ENCODE data around the gene OSBPL7.

The OSBPL7 gene

DNA sequence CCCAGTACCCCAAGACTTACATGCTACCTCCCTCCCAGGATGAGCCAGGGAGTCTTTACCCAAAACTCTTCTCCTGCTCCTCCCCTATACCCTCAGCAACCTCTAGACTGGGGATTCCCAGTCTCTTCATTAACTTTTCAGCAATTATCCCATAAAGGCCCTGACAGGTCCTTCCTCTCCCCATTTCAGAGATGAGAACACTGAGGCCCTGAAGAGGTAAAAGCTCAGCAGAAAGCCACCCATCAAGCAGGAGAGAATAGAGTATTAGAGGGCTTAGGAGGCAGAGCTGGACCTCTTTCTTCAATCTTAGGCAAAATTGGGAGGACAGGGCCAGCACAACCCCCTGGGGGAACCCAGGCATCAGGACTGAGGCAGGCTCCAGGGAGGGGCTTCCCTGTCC, 35.2 kb upstream of the OSBPL7 start:
- DNase-seq (ENCODE audit: low read depth), result no peak
- H3K9me3 ChIP-seq (ENCODE audit: control insufficient read depth, low read length), result no peaks in the 10 kb centered on the region
- H3K27me3 ChIP-seq (replicated peaks; ENCODE audit: control insufficient read depth, insufficient read depth, low read length), result peaks cover 65% of the 10 kb centered on the region
- H3K4me1 ChIP-seq (ENCODE audit: control insufficient read depth, insufficient read depth, low read length), result no peaks in the 10 kb centered on the region
- H3K36me3 ChIP-seq (ENCODE audit: control insufficient read depth, insufficient read depth, low read length, severe bottlenecking), result no peaks in the 10 kb centered on the region
- H3K9ac ChIP-seq (ENCODE audit: low read length), result no peak overlapping the region
- H3K4me3 ChIP-seq (ENCODE audit: low read length), result no peak overlapping the region

DNA sequence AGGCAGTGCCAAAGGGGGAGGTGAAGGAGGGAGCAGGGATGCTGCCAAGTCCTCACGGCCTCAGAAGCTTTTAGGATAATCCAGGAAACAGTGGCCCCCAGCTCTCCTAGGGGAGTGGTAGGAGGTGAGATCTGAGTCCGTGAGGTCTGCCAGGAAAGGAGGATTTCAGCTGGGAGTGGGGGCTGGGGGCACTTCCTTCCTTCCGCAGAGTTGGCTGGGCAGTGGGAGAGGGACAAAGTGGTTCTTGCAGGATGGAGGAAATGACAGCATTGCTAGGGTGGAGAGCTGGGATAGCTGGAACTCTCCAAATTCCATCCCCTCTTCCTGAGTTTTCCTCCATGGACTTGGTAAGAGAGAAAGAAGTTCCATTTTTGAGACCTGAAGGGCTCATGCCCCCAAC, 34.1 kb upstream of the OSBPL7 start:
- no peak for DNase-seq (ENCODE audit: low read depth)
- Histone ChIP-seq H3K36me3 (ENCODE audit: control insufficient read depth, insufficient read depth, low read length, severe bottlenecking) (no peaks in the 10 kb centered on the region), H3K9ac (ENCODE audit: low read length) (no peak overlapping the region), H3K9me3 (ENCODE audit: control insufficient read depth, low read length) (no peaks in the 10 kb centered on the region), H3K27me3 (replicated peaks; ENCODE audit: control insufficient read depth, insufficient read depth, low read length) (peaks cover 67% of the 10 kb centered on the region), H3K4me3 (ENCODE audit: low read length) (no peak overlapping the region), H3K4me1 (ENCODE audit: control insufficient read depth, insufficient read depth, low read length) (peaks cover 3% of the 10 kb centered on the region)

DNA sequence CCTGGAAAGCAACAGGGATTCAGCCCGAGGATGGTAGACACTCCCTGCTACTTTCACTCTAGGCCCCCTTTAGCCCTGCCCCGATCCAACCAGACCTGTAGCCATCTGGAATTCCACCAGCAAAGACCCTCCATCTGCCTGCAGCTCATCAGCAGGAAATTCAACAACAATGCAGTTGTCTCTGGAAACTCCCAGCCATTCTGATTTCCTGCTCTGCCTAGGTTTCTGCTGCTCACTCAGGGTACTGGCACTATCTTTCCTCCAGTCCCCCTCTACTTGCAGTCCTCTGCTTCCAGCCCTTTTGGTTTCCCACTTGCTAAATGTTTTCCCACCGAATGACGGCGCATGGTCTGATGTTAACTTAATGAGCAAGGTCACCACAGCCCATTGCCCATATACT, 32.0 kb upstream of the OSBPL7 start:
- Histone ChIP-seq H3K36me3 (ENCODE audit: control insufficient read depth, insufficient read depth, low read length, severe bottlenecking) (no peaks in the 10 kb centered on the region), H3K4me1 (ENCODE audit: control insufficient read depth, insufficient read depth, low read length) (peaks cover 3% of the 10 kb centered on the region), H3K4me3 (ENCODE audit: low read length) (no peak overlapping the region), H3K9ac (ENCODE audit: low read length) (no peak overlapping the region), H3K27me3 (replicated peaks; ENCODE audit: control insufficient read depth, insufficient read depth, low read length) (peaks cover 75% of the 10 kb centered on the region), H3K9me3 (ENCODE audit: control insufficient read depth, low read length) (no peaks in the 10 kb centered on the region)
- DNase-seq (ENCODE audit: low read depth), result no peak

DNA sequence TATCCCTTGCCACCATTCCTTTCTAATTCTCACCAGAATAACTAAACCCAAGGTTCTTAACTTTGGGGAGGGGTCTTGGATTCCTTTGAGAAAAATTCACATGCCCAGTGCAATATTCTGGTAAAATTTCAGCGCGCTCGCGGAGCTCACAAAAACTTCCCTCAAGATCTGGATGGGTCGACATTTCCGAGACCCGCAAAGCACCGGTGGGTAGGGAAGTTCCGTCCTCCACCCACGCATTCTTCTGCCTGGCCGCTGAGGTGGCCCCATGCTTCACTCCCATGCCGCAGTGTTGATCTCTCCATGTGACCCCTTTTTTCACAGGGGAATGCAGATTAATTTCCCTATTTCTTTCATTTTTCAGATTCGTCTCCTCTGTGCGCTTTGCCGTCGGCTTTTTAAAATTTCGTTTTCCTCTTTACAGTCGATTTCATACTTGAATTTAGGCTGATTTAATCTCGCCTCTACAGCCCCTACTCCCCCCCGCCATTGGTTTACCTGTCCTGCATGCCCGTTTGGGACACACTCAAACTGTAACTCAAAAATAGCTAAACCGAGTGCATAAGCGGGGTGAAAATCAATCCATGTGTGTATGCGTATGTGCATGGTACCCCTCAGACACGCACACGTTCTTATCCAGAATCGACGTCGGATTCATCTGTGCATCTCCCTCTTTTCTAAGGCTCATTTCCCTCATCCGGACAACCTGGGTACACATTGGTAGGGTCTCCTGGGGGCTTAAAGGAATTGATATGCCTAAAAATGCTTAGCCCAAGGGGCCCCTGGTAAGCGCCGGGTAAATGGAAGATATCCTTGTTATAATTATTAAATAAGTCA, 30.7 kb upstream of the OSBPL7 start:
- Histone ChIP-seq H3K9ac (ENCODE audit: low read length) (no peak overlapping the region), H3K4me3 (ENCODE audit: low read length) (no peak overlapping the region), H3K9me3 (ENCODE audit: control insufficient read depth, low read length) (no peaks in the 10 kb centered on the region), H3K36me3 (ENCODE audit: control insufficient read depth, insufficient read depth, low read length, severe bottlenecking) (no peaks in the 10 kb centered on the region), H3K4me1 (ENCODE audit: control insufficient read depth, insufficient read depth, low read length) (peaks cover 3% of the 10 kb centered on the region), H3K27me3 (replicated peaks; ENCODE audit: control insufficient read depth, insufficient read depth, low read length) (peaks cover 82% of the 10 kb centered on the region)
- DNase-seq (ENCODE audit: low read depth), result no peak

DNA sequence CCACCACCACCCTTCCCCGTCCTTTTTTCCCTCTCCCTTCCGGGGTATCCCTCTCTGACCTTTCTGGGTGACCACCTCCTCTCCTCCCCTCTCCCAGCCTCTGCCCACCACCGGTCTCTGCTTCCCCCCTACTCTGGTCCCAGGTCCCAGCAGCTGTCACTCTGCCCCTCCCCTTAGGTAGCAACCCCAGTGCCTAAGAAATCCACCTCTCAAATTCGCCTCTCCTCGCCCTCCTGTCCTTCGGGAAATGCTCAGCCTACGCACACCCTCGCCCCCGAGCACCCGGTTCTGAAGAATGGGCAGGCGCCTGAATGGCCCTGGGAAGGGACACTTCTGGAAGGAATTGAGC, 30.1 kb upstream of the OSBPL7 start:
- DNase-seq (ENCODE audit: low read depth), result no peak
- Histone ChIP-seq H3K4me3 (ENCODE audit: low read length) (no peak overlapping the region), H3K9me3 (ENCODE audit: control insufficient read depth, low read length) (no peaks in the 10 kb centered on the region), H3K27me3 (replicated peaks; ENCODE audit: control insufficient read depth, insufficient read depth, low read length) (peaks cover 82% of the 10 kb centered on the region), H3K9ac (ENCODE audit: low read length) (no peak overlapping the region), H3K4me1 (ENCODE audit: control insufficient read depth, insufficient read depth, low read length) (peaks cover 3% of the 10 kb centered on the region), H3K36me3 (ENCODE audit: control insufficient read depth, insufficient read depth, low read length, severe bottlenecking) (no peaks in the 10 kb centered on the region)

DNA sequence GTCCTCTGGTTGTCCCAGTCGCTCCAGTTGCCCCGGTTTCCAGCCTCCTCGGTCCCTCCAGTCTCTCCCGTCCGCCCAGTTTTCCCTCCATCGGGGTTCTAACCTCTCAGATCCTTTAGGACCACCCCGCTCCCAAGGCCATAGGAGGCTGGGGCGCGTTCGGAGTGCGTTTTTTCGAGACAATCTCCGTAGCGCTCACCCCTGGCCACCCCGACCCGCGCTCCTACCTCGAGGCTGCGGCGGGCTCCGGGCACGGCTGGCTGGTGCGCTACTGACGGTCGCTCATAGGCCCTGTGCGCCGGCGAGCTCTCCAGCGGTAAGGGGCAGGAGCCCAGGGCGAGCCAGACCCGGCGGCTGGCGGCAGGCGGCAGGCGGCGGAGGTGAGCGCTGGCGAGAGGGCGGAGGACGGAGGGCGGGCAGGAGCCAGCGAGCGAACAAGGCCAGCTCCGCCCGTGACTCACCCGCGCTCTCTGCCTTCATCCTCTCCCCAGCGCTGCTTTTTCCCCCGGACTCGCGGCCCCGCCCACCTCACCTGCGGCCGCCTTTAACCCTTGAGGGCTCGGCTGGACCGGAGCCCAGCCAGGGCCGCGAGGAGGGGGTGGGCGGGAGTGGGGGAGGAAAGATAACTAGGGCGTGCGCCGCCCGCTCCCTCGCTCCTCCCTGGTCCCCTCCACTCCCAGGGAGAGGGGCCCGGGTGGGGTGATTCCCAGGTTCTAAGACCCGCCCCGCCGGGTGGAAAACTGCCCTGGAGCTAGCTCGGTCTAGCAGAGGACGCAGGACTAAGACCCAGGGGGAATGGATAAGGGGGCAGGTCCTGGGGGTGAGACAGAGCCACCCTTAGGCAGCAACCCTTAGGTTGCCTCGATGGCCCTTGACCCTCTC, 29.3 kb upstream of the OSBPL7 start, which contains the start of gene SP6:
TSS of gene SP6 (minus strand) at position 472 of the 882 bp plus-strand sequence. CDS start 2,734 bp downstream, outside the sequence.
- peak; percentile 72 for DNase-seq (ENCODE audit: low read depth)
- no peak within 1 kb of the TSS for H3K9ac ChIP-seq (ENCODE audit: low read length)
- H3K4me1 ChIP-seq (ENCODE audit: control insufficient read depth, insufficient read depth, low read length), result peaks cover 3% of the 10 kb centered on the region
- H3K27me3 ChIP-seq (replicated peaks; ENCODE audit: control insufficient read depth, insufficient read depth, low read length), result peaks cover 82% of the 10 kb centered on the region
- peak within 1 kb of the TSS; percentile 27 for H3K4me3 ChIP-seq (ENCODE audit: low read length)
- H3K9me3 ChIP-seq (ENCODE audit: control insufficient read depth, low read length), result no peaks in the 10 kb centered on the region
- no peaks in the 10 kb centered on the region for H3K36me3 ChIP-seq (ENCODE audit: control insufficient read depth, insufficient read depth, low read length, severe bottlenecking)

DNA sequence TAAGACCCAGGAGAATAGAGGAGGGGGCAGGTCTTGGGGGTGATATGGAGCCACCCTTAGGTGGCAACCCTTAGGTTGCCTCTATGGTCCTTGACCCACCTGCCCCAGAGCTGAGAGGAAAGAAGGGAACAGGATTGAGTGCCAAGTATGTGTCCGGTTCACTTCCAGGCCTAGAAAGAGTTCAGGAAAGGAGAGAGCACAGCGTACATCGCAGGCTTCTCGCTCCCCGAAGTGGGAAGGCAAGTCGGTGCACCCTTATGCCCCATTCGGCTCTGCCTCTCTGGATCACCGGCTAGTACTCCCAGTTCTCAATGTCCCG, 28.7 kb upstream of the OSBPL7 start:
- peaks cover 82% of the 10 kb centered on the region for H3K27me3 ChIP-seq (replicated peaks; ENCODE audit: control insufficient read depth, insufficient read depth, low read length)
- H3K4me1 ChIP-seq (ENCODE audit: control insufficient read depth, insufficient read depth, low read length), result peaks cover 3% of the 10 kb centered on the region
- DNase-seq (ENCODE audit: low read depth), result no peak
- H3K9me3 ChIP-seq (ENCODE audit: control insufficient read depth, low read length), result no peaks in the 10 kb centered on the region
- no peak overlapping the region for H3K9ac ChIP-seq (ENCODE audit: low read length)
- no peaks in the 10 kb centered on the region for H3K36me3 ChIP-seq (ENCODE audit: control insufficient read depth, insufficient read depth, low read length, severe bottlenecking)
- H3K4me3 ChIP-seq (ENCODE audit: low read length), result no peak overlapping the region

DNA sequence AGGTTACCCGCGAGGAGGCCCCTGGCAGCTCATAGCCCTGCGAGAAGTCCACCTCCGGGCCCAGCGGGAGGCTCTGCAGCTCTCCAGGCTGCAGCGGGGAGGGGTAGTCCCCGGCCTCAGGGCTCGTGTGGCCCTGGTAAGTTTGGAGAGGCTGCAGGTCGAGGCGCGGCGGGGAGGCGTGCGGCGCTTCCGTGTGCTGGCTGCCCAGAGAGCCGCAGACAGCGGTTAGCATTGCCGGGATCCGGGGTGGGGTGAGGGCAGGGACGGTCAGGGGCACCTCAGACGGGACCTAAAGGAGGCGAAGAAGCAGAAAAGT, 26.6 kb upstream of the OSBPL7 start:
- DNase-seq (ENCODE audit: low read depth), result no peak
- Histone ChIP-seq H3K36me3 (ENCODE audit: control insufficient read depth, insufficient read depth, low read length, severe bottlenecking) (no peaks in the 10 kb centered on the region), H3K4me3 (ENCODE audit: low read length) (no peak overlapping the region), H3K4me1 (ENCODE audit: control insufficient read depth, insufficient read depth, low read length) (peaks cover 3% of the 10 kb centered on the region), H3K9me3 (ENCODE audit: control insufficient read depth, low read length) (no peaks in the 10 kb centered on the region), H3K9ac (ENCODE audit: low read length) (no peak overlapping the region), H3K27me3 (replicated peaks; ENCODE audit: control insufficient read depth, insufficient read depth, low read length) (peaks cover 65% of the 10 kb centered on the region)

DNA sequence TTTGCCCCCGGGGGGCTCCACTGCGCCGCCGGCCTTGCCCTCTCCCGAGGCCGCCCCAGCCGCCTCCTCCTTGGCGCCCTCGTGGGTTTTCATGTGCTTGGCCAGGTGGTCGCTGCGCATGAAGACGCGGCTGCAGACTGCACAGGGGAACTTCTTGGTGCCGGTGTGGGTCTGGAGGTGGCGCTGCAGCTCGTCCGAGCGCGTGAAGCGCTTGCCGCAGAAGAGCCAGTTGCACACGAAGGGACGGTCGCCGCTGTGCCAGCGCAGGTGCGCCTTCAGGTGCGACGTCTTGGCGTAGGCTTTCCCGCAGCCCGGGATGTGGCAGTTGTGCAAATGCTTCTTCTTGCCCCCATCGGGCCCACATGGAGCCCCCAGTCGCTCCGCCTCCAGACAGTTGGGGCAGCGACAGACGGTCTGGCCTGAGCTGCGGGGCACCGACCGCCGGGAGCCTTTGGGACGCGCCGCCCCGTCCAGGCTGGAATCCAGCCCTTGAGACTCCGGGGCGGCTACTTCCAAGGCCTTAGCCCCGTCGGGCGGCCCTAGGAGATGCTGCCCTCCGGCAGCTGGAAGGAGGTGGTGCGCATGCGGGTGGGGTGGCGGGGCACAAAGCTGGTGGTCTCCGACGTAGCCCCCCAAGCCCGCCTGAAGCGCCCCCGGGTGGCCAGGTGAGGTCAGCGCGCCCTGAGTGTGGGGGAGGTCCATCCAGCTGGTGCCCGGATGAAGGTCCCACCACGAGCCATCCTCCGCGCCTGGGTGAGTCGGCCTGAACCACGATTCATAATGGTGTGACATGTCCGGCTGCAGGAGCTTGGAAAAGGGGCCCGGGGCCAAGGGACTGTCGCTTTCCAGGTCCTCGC, 26.0 kb upstream of the OSBPL7 start:
- Histone ChIP-seq H3K9me3 (ENCODE audit: control insufficient read depth, low read length) (no peaks in the 10 kb centered on the region), H3K36me3 (ENCODE audit: control insufficient read depth, insufficient read depth, low read length, severe bottlenecking) (no peaks in the 10 kb centered on the region), H3K4me1 (ENCODE audit: control insufficient read depth, insufficient read depth, low read length) (peaks cover 3% of the 10 kb centered on the region), H3K9ac (ENCODE audit: low read length) (no peak overlapping the region), H3K4me3 (ENCODE audit: low read length) (no peak overlapping the region), H3K27me3 (replicated peaks; ENCODE audit: control insufficient read depth, insufficient read depth, low read length) (peaks cover 59% of the 10 kb centered on the region)
- peak; percentile 23 for DNase-seq (ENCODE audit: low read depth)

DNA sequence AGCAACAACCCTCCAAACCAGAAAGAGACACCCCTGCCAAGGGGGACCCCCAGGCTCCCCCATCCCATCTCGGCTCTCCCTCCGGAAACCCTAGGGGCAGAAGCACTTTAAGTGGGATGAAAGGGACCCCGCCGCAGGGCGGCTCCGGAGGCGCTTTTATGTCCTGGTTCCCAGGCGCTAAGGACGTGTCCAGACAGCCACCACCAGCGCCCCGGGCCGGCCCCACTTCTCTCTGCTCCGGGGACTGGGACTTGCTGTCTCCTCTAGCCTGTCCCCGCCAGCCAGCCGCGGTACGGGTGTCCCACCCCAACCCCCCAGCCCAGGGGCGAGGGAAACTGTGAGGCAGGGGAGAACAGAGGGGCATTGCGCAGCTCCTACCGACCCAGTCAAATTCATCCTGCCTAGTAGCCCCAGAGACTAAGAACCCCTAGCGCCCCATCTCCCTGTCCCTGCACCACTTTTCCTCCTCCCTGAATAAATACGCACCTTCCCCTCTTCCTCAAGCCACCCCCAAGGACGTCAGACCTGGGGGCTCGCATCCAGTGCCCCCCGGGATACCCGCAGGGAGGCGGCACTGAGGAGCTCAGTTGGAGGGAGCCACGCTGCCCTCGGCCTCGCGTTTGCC, 25.2 kb upstream of the OSBPL7 start:
- H3K27me3 ChIP-seq (replicated peaks; ENCODE audit: control insufficient read depth, insufficient read depth, low read length), result peaks cover 52% of the 10 kb centered on the region
- no peaks in the 10 kb centered on the region for H3K36me3 ChIP-seq (ENCODE audit: control insufficient read depth, insufficient read depth, low read length, severe bottlenecking)
- no peak for DNase-seq (ENCODE audit: low read depth)
- H3K4me1 ChIP-seq (ENCODE audit: control insufficient read depth, insufficient read depth, low read length), result peaks cover 3% of the 10 kb centered on the region
- H3K9me3 ChIP-seq (ENCODE audit: control insufficient read depth, low read length), result no peaks in the 10 kb centered on the region
- H3K4me3 ChIP-seq (ENCODE audit: low read length), result no peak overlapping the region
- H3K9ac ChIP-seq (ENCODE audit: low read length), result no peak overlapping the region

DNA sequence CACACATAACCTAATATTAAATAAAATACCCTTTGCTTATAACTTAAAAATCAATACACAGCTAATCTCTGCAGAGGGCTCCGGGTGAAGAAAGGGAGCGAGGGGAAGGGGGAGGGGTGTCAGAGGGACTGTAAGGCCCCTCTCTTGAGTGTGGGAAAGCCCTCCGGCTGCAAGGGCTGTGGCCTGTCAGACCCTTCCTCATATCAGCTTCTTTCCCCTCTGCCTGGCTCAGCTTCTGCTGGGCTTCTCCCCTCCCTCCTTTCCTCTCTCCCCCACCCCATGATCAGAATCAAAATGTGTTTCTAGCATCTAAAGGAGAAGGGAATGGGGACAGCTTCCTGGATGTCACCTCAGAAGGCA, 24.1 kb upstream of the OSBPL7 start:
- DNase-seq (ENCODE audit: low read depth), result no peak
- H3K27me3 ChIP-seq (replicated peaks; ENCODE audit: control insufficient read depth, insufficient read depth, low read length), result peaks cover 50% of the 10 kb centered on the region
- no peaks in the 10 kb centered on the region for H3K9me3 ChIP-seq (ENCODE audit: control insufficient read depth, low read length)

More for the DNA sequence above, 24.1 kb upstream of the OSBPL7 start:
- Histone ChIP-seq H3K36me3 (ENCODE audit: control insufficient read depth, insufficient read depth, low read length, severe bottlenecking) (no peaks in the 10 kb centered on the region), H3K4me3 (ENCODE audit: low read length) (no peak overlapping the region), H3K9ac (ENCODE audit: low read length) (no peak overlapping the region), H3K4me1 (ENCODE audit: control insufficient read depth, insufficient read depth, low read length) (no peaks in the 10 kb centered on the region)

Measured in adipocyte (in vitro differentiated cells).